GM13976 (cell line): ENCODE data around the gene PTGIR.
"Not testable (repeated sequence)": the region's sequence is repeated elsewhere in the genome, so short reads cannot be mapped to it uniquely, and the experiment has no call there.

ENCODE experiments used
- DNase-seq: peaks from one replicate; pipeline ENCODE4 v3.0.0; 2012; ENCODE audit warnings: low spot score
- in situ Hi-C: fragments of 300-500 bp; cut with MboI; formaldehyde crosslinking; loops from one replicate; pipeline ENCODE4 v1.12.0; 2022; ENCODE audit warnings: low sequenced_read_pairs, mixed read lengths, inconsistent platforms; ENCODE audit not compliant: unreplicated experiment
- TF ChIP-seq, protein P1 (sequence below): IDR thresholded peaks from 2 replicates; pipeline ENCODE4 v1.5.1; 2012; ENCODE audit warnings: borderline replicate concordance, mild to moderate bottlenecking; ENCODE audit not compliant: insufficient read depth; ENCODE audit errors: extremely low read depth, missing control alignments, control extremely low read depth

PTGIR gene

DNA sequence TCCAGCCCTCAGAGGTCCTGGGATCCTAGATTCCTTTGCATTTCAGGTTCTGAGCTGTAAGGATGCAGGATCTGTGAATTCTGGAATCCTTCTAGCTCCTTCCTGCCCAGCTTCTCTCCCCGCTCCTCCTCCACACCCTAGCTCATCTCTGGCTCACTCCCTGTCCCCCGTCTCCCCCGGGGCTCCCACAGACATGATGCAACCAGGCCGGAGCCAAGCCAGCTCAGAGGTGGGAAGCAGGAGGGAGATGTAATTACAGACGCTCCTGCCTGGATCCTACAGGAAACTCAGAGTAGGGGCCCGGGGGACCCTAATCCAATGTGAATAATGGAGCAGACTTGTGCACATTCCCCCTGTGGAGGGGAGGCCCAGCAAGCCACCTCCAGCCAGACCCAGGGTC, 6.6 kb upstream of the PTGIR start:
- in situ Hi-C loops: no loop called here

GRCh38 chr19:46630586-46631205, 5.8 kb upstream of the PTGIR start:
- in situ Hi-C loops: no loop called here
- DNase-seq: no peak
- TF ChIP-seq, protein P1, sequence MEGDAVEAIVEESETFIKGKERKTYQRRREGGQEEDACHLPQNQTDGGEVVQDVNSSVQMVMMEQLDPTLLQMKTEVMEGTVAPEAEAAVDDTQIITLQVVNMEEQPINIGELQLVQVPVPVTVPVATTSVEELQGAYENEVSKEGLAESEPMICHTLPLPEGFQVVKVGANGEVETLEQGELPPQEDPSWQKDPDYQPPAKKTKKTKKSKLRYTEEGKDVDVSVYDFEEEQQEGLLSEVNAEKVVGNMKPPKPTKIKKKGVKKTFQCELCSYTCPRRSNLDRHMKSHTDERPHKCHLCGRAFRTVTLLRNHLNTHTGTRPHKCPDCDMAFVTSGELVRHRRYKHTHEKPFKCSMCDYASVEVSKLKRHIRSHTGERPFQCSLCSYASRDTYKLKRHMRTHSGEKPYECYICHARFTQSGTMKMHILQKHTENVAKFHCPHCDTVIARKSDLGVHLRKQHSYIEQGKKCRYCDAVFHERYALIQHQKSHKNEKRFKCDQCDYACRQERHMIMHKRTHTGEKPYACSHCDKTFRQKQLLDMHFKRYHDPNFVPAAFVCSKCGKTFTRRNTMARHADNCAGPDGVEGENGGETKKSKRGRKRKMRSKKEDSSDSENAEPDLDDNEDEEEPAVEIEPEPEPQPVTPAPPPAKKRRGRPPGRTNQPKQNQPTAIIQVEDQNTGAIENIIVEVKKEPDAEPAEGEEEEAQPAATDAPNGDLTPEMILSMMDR: no peak

More for the DNA sequence above, 6.6 kb upstream of the PTGIR start:
- no peak for DNase-seq
- TF ChIP-seq, protein P1: no peak

DNA sequence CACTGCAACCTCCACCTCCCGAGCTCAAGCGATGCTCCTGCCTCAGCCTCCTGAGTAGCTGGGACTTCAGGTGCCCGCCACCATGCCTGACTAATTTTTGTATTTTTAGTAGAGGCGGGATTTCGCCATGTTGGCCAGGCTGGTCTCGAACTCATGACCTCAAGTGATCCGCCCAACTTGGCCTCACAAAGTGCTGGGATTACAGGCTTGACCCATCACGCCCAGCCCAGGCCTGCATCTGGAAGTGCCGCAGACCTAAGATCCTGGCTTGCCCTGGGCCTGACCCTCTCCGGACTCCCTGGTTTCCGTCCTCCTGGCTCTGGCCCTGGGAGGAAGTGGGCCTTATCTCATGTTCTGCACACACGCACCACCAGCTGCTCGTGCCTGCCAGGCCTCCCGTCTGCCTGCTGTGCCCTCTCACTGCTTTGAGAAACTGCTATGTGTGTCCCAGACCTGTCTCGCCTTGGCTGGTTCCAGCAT, 4.7 kb upstream of the PTGIR start:
- in situ Hi-C loops: no loop called here
- no peak for DNase-seq
- TF ChIP-seq, protein P1: no peak

- DNase-seq, in situ Hi-C loops: not testable (repeated sequence)
Observed at GRCh38 chr19:46628970-46629369, 4.1 kb upstream of the PTGIR start.

GRCh38 chr19:46626446-46626845, 1.6 kb upstream of the PTGIR start:
- no peak for DNase-seq
- TF ChIP-seq, protein P1: no peak
- in situ Hi-C loops: no loop called here

- DNase-seq: no peak
- TF ChIP-seq, protein P1: no peak
- in situ Hi-C loops: no loop called here
Observed at GRCh38 chr19:46625731-46626130, 842 bp upstream of the PTGIR start.

- no peak for DNase-seq
- TF ChIP-seq, protein P1: no peak
- in situ Hi-C loops: no loop called here
Observed at GRCh38 chr19:46623915-46624502, 880 bp downstream of the PTGIR start.
